HepG2 (cell line): ENCODE results near the gene BAZ1A. TPM values are rescaled to one million over a fixed set of nuclear protein-coding genes. Genes with fewer than 3 reads are reported as not detected.
A peak's percentile ranks its signal among the peaks of the same experiment; 100 is the strongest.

ENCODE experiments used
- JUN ChIP-seq: sonication (generic); formaldehyde crosslinking; IDR thresholded peaks from 2 replicates; pipeline ENCODE4 v1.4.0; 2020; ENCODE audit warnings: mild to moderate bottlenecking, missing genetic modification reagents
- PHF20 ChIP-seq: sonication (generic); formaldehyde crosslinking; IDR thresholded peaks from 2 replicates; pipeline ENCODE4 v1.5.0; 2020; ENCODE audit warnings: mild to moderate bottlenecking, missing genetic modification reagents
- RFXANK ChIP-seq: IDR thresholded peaks from 2 replicates; pipeline ENCODE4 v1.6.1; 2016
- ZNF460 ChIP-seq: sonication (generic); formaldehyde crosslinking; IDR thresholded peaks from 2 replicates; pipeline ENCODE4 v1.5.1; 2020; ENCODE audit warnings: missing genetic modification reagents, mild to moderate bottlenecking, borderline replicate concordance
- polyA plus RNA-seq, 8 experiments: library from polyadenylated mRNA; depleted of rRNA in 3 of 8; stranded (reverse) in 7 of 8; unstranded in 1 of 8; fragments of >200 nt; fragmentation: Illumina TruSeq in 4 of 8; extraction: Trizol in 4 of 8; gene quantifications; 2 replicates each; pipeline versions ENCODE4 v1.2.1 to v1.2.3, GENCODE V29; 2011 to 2016; ENCODE audit warnings: low read depth in 4 of 8, missing spikeins in 1 of 8, mixed read lengths in 1 of 8; ENCODE audit not compliant: insufficient read depth in 1 of 8
- total RNA-seq, 5 experiments: library from RNA; depleted of rRNA; stranded (reverse); fragments of >200 nt; fragmentation: Illumina TruSeq; extraction: Trizol; gene quantifications; 2 replicates each; pipeline ENCODE4 v1.2.3, GENCODE V29; 2016; ENCODE audit warnings: low read depth in 1 of 5
- TF ChIP-seq, protein P1 (sequence below): sonication (generic); formaldehyde crosslinking; IDR thresholded peaks from 2 replicates; pipeline ENCODE4 v1.5.0; 2020; ENCODE audit warnings: mild to moderate bottlenecking, missing genetic modification reagents
- TF ChIP-seq, protein P2 (sequence below): sonication (generic); formaldehyde crosslinking; IDR thresholded peaks from 2 replicates; pipeline ENCODE4 v1.4.0; 2020; ENCODE audit warnings: mild to moderate bottlenecking, missing genetic modification reagents
- TF ChIP-seq, protein P3 (sequence below): sonication (generic); formaldehyde crosslinking; IDR thresholded peaks from 2 replicates; pipeline ENCODE4 v1.4.0; 2020; ENCODE audit warnings: missing genetic modification reagents, borderline replicate concordance
- TF ChIP-seq, protein P4 (sequence below): sonication (generic); formaldehyde crosslinking; IDR thresholded peaks from 2 replicates; pipeline ENCODE4 v1.5.1; 2020; ENCODE audit warnings: missing genetic modification reagents, mild to moderate bottlenecking, borderline replicate concordance
- TF ChIP-seq, protein P5 (sequence below), 2 experiments: fragments of 450-650 bp in 1 of 2; sonication (generic) in 1 of 2; formaldehyde crosslinking; IDR thresholded peaks; 2 replicates each; pipeline versions ENCODE4 v1.5.0 to v1.8.0; 2020 to 2022; ENCODE audit warnings: mild to moderate bottlenecking in 1 of 2, missing genetic modification reagents in 1 of 2
- TF ChIP-seq, protein P6 (sequence below): IDR thresholded peaks from 2 replicates; pipeline ENCODE4 v1.6.1; 2016; ENCODE audit warnings: low read depth, control low read depth
- TF ChIP-seq, protein P7 (sequence below): sonication (generic); formaldehyde crosslinking; IDR thresholded peaks from 2 replicates; pipeline ENCODE4 v1.4.0; 2020; ENCODE audit warnings: missing genetic modification reagents, mild to moderate bottlenecking, borderline replicate concordance

Gene BAZ1A
- total and polyA plus RNA-seq, 2 of the 13 experiments (the other 11 are each of a cell fraction or from before 2014, with no cell fraction given) = 20.9 to 56.8 TPM

DNA sequence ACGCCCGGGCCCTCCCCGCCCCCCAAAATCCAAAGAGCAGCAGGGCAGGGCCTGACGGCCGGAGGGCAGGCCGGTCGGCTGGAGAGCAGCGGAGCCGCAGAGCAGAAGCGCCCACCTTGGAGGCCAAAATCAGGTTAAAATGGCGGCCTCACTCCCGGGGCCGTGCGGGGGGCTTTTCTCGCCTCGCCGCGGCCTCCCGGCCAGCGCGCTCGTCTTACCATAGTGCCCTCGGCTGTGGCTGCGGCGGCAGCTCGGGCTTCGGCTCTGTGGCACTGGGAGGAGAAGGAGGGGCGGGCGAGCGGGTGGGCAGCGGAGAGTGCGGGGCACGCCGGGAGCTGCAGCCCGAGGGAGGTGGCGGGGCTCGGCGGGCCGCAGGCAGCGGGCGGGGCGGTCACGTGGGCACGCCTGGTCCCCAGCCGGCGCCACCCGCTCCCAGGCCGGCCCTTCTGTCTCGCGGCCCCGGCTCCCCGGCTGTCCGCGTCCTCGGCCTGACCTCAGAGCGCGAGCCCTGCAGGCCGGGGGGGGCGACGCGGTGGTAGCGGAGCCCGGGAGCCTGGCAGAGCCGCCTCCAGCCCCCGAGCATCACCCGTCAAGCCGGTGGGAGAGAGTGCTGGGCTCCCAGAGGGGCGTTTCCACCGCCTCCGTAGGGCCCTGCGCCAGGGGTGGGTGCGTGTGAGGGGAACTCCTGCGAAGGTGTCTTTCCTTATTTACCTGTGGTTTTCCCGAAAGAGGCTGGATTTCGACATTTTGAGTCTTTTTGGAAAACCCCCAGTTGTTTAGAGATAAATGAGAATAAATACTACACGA is 160.6 kb downstream of the BAZ1A start, which contains the start of gene CFL2 (continued):
- TF ChIP-seq, protein P1, sequence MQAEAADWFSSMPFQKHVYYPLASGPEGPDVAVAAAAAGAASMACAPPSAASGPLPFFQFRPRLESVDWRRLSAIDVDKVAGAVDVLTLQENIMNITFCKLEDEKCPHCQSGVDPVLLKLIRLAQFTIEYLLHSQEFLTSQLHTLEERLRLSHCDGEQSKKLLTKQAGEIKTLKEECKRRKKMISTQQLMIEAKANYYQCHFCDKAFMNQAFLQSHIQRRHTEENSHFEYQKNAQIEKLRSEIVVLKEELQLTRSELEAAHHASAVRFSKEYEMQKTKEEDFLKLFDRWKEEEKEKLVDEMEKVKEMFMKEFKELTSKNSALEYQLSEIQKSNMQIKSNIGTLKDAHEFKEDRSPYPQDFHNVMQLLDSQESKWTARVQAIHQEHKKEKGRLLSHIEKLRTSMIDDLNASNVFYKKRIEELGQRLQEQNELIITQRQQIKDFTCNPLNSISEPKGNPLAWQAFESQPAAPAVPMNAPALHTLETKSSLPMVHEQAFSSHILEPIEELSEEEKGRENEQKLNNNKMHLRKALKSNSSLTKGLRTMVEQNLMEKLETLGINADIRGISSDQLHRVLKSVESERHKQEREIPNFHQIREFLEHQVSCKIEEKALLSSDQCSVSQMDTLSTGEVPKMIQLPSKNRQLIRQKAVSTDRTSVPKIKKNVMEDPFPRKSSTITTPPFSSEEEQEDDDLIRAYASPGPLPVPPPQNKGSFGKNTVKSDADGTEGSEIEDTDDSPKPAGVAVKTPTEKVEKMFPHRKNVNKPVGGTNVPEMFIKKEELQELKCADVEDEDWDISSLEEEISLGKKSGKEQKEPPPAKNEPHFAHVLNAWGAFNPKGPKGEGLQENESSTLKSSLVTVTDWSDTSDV (CRISPR knock-in tag) = peak; percentile 99
- TF ChIP-seq, protein P2, sequence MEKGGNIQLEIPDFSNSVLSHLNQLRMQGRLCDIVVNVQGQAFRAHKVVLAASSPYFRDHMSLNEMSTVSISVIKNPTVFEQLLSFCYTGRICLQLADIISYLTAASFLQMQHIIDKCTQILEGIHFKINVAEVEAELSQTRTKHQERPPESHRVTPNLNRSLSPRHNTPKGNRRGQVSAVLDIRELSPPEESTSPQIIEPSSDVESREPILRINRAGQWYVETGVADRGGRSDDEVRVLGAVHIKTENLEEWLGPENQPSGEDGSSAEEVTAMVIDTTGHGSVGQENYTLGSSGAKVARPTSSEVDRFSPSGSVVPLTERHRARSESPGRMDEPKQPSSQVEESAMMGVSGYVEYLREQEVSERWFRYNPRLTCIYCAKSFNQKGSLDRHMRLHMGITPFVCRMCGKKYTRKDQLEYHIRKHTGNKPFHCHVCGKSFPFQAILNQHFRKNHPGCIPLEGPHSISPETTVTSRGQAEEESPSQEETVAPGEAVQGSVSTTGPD (CRISPR knock-in tag) = 0 out of 2 replicates have a peak, but pooled peaks have one; percentile 25
- TF ChIP-seq JUN (CRISPR knock-in tag) = peak; percentile 44
- TF ChIP-seq RFXANK (CRISPR knock-in tag) = no peak
- TF ChIP-seq ZNF460 (CRISPR knock-in tag) = no peak; the same call in 1 of the 2 replicates
- TF ChIP-seq PHF20 (CRISPR knock-in tag) = peak; percentile 71; the same call in 1 of the 2 replicates
- TF ChIP-seq, protein P3, sequence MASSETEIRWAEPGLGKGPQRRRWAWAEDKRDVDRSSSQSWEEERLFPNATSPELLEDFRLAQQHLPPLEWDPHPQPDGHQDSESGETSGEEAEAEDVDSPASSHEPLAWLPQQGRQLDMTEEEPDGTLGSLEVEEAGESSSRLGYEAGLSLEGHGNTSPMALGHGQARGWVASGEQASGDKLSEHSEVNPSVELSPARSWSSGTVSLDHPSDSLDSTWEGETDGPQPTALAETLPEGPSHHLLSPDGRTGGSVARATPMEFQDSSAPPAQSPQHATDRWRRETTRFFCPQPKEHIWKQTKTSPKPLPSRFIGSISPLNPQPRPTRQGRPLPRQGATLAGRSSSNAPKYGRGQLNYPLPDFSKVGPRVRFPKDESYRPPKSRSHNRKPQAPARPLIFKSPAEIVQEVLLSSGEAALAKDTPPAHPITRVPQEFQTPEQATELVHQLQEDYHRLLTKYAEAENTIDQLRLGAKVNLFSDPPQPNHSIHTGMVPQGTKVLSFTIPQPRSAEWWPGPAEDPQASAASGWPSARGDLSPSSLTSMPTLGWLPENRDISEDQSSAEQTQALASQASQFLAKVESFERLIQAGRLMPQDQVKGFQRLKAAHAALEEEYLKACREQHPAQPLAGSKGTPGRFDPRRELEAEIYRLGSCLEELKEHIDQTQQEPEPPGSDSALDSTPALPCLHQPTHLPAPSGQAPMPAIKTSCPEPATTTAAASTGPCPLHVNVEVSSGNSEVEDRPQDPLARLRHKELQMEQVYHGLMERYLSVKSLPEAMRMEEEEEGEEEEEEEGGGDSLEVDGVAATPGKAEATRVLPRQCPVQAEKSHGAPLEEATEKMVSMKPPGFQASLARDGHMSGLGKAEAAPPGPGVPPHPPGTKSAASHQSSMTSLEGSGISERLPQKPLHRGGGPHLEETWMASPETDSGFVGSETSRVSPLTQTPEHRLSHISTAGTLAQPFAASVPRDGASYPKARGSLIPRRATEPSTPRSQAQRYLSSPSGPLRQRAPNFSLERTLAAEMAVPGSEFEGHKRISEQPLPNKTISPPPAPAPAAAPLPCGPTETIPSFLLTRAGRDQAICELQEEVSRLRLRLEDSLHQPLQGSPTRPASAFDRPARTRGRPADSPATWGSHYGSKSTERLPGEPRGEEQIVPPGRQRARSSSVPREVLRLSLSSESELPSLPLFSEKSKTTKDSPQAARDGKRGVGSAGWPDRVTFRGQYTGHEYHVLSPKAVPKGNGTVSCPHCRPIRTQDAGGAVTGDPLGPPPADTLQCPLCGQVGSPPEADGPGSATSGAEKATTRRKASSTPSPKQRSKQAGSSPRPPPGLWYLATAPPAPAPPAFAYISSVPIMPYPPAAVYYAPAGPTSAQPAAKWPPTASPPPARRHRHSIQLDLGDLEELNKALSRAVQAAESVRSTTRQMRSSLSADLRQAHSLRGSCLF (CRISPR knock-in tag) = 0 out of 2 replicates have a peak, but pooled peaks have one; percentile 49
- TF ChIP-seq, protein P4, sequence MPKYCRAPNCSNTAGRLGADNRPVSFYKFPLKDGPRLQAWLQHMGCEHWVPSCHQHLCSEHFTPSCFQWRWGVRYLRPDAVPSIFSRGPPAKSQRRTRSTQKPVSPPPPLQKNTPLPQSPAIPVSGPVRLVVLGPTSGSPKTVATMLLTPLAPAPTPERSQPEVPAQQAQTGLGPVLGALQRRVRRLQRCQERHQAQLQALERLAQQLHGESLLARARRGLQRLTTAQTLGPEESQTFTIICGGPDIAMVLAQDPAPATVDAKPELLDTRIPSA (CRISPR knock-in tag) = 0 out of 2 replicates have a peak, but pooled peaks have one; percentile 69
- TF ChIP-seq, protein P5, sequence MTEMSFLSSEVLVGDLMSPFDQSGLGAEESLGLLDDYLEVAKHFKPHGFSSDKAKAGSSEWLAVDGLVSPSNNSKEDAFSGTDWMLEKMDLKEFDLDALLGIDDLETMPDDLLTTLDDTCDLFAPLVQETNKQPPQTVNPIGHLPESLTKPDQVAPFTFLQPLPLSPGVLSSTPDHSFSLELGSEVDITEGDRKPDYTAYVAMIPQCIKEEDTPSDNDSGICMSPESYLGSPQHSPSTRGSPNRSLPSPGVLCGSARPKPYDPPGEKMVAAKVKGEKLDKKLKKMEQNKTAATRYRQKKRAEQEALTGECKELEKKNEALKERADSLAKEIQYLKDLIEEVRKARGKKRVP (CRISPR knock-in tag; IDR thresholded peaks at IDR 0.05) = peak in 1 of 2 experiments; percentile 60; a peak in 2 of 4 replicates
- TF ChIP-seq, protein P6, sequence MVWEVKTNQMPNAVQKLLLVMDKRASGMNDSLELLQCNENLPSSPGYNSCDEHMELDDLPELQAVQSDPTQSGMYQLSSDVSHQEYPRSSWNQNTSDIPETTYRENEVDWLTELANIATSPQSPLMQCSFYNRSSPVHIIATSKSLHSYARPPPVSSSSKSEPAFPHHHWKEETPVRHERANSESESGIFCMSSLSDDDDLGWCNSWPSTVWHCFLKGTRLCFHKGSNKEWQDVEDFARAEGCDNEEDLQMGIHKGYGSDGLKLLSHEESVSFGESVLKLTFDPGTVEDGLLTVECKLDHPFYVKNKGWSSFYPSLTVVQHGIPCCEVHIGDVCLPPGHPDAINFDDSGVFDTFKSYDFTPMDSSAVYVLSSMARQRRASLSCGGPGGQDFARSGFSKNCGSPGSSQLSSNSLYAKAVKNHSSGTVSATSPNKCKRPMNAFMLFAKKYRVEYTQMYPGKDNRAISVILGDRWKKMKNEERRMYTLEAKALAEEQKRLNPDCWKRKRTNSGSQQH (CRISPR knock-in tag) = peak; percentile 95
- TF ChIP-seq, protein P7, sequence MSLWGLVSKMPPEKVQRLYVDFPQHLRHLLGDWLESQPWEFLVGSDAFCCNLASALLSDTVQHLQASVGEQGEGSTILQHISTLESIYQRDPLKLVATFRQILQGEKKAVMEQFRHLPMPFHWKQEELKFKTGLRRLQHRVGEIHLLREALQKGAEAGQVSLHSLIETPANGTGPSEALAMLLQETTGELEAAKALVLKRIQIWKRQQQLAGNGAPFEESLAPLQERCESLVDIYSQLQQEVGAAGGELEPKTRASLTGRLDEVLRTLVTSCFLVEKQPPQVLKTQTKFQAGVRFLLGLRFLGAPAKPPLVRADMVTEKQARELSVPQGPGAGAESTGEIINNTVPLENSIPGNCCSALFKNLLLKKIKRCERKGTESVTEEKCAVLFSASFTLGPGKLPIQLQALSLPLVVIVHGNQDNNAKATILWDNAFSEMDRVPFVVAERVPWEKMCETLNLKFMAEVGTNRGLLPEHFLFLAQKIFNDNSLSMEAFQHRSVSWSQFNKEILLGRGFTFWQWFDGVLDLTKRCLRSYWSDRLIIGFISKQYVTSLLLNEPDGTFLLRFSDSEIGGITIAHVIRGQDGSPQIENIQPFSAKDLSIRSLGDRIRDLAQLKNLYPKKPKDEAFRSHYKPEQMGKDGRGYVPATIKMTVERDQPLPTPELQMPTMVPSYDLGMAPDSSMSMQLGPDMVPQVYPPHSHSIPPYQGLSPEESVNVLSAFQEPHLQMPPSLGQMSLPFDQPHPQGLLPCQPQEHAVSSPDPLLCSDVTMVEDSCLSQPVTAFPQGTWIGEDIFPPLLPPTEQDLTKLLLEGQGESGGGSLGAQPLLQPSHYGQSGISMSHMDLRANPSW (CRISPR knock-in tag) = no peak; the same call in 1 of the 2 replicates
